MCF 10A (cell line): Measurements from ENCODE around the gene CFAP77. TPM values are rescaled to one million over a fixed set of nuclear protein-coding genes. Genes with fewer than 3 reads are reported as not detected.

Experiments
- BruUV-seq: library from RNA; stranded (reverse); fragments of 400-500 nt; replicated peaks from 2 replicates; lab custom pipeline; 2021; lab: Mats Ljungman, UMichigan
- CTCF ChIA-PET: fragments of 300-600 bp; sonication (Branson Sonifier 250); formaldehyde crosslinking; extraction: SDS; loops from one replicate; lab custom pipeline; 2021; ENCODE audit warnings: antibody characterized with exemption, inconsistent platforms; lab: Yijun Ruan, JAX
- POLR2A ChIA-PET: fragments of 300-600, 350-650 bp; sonication (Branson Sonifier 250); formaldehyde crosslinking; extraction: SDS; loops from one replicate; lab custom pipeline; 2020; ENCODE audit warnings: antibody characterized with exemption, inconsistent platforms; lab: Yijun Ruan, JAX
- DNase-seq: peaks from one replicate; pipeline ENCODE4 v3.0.0-alpha.2; 2018; ENCODE audit not compliant: unreplicated experiment
- H3K27ac Mint-ChIP-seq: one replicate; pipeline ENCODE4 v1.8.0; 2022; ENCODE audit warnings: mild to moderate bottlenecking, low read depth, mixed read lengths; ENCODE audit not compliant: unreplicated experiment
- H3K27me3 Mint-ChIP-seq: one replicate; pipeline ENCODE4 v1.8.0; 2022; ENCODE audit warnings: mixed read lengths; ENCODE audit not compliant: insufficient read depth, unreplicated experiment
- H3K36me3 Mint-ChIP-seq: one replicate; pipeline ENCODE4 v1.8.0; 2022; ENCODE audit warnings: mild to moderate bottlenecking, moderate library complexity, mixed read lengths; ENCODE audit not compliant: insufficient read depth, unreplicated experiment
- H3K4me1 Mint-ChIP-seq: one replicate; pipeline ENCODE4 v1.8.0; 2022; ENCODE audit warnings: mixed read lengths; ENCODE audit not compliant: insufficient read depth, unreplicated experiment
- H3K4me3 Mint-ChIP-seq: one replicate; pipeline ENCODE4 v1.8.0; 2022; ENCODE audit warnings: mild to moderate bottlenecking, moderate library complexity, mixed read lengths; ENCODE audit not compliant: unreplicated experiment
- H3K9me3 Mint-ChIP-seq: one replicate; pipeline ENCODE4 v1.8.0; 2022; ENCODE audit warnings: mixed read lengths; ENCODE audit not compliant: unreplicated experiment
- CTCF ChIP-seq: fragments of 200-600 bp; IDR thresholded peaks from one replicate; pipeline ENCODE4 v1.8.0; 2022; ENCODE audit warnings: antibody characterized with exemption, mild to moderate bottlenecking; ENCODE audit not compliant: unreplicated experiment
- intact Hi-C: fragments of 100-400 bp; cut with micrococcal nuclease; formaldehyde crosslinking; loops from 2 replicates; pipeline ENCODE4 v1.14.1; 2022
- total RNA-seq: library from RNA; stranded (reverse); gene quantifications from 2 replicates; pipeline ENCODE4 v1.2.3, GENCODE V29; 2022

The CFAP77 gene
- total RNA-seq, 1 experiment from 2014 or later: not detected

DNA sequence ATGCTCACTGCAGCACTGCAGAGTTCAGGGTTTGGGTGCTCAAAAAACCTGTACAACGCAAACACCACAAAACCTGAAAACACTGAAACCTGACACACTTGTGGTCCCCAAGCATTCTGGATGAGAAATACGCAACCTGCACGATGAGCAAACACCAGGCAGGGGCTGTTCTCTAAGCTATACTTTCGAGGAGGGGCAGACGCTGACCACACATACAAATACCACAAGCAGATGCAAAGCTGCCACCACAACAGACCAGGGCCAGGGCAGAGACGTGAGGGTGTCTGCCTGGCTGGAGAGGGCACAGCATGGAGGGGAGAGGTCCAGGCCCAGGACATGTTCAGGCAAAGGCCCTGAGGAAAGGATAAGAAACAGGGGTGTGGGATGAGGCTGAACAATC, 195.4 kb downstream of the CFAP77 start:
- no TSS peak for BruUV-seq

GRCh38 chr9:132606066-132606465, 196.1 kb downstream of the CFAP77 start:
- no peaks in the 10 kb centered on the region for H3K27me3 Mint-ChIP-seq
- intact Hi-C loops: no loop called here
- ChIA-PET CTCF (interaction anchor here (0.6 to 1.5 kb wide), 4 partner anchors 32 to 354 kb away, joined by 3 to 5 read pairs (median 3); no protein-coding TSS in a partner anchor), POLR2A (interaction anchor here (1.6 kb wide), 1 partner anchor 25 kb away, joined by 3 read pairs; no protein-coding TSS in a partner anchor)
- no peaks in the 10 kb centered on the region for H3K9me3 Mint-ChIP-seq
- peaks cover 51% of the 10 kb centered on the region for H3K36me3 Mint-ChIP-seq
- H3K4me3 Mint-ChIP-seq: no peak overlapping the region
- no peak for DNase-seq
- BruUV-seq: no TSS peak
- peaks cover 5% of the 10 kb centered on the region for H3K4me1 Mint-ChIP-seq
- H3K27ac Mint-ChIP-seq: peak overlapping the region; percentile 94
- TF ChIP-seq CTCF: no peak

More for the DNA sequence above, 195.4 kb downstream of the CFAP77 start:
- no peaks in the 10 kb centered on the region for H3K27me3 Mint-ChIP-seq
- ChIA-PET POLR2A (interaction anchor here (1.6 kb wide), 1 partner anchor 26 kb away, joined by 3 read pairs; no protein-coding TSS in a partner anchor), CTCF (interaction anchor here (1.5 kb wide), 1 partner anchor 45 kb away, joined by 5 read pairs; no protein-coding TSS in a partner anchor)
- H3K27ac Mint-ChIP-seq: peak overlapping the region; percentile 94
- H3K36me3 Mint-ChIP-seq: peaks cover 49% of the 10 kb centered on the region
- intact Hi-C loops: no loop called here
- H3K4me1 Mint-ChIP-seq: peaks cover 5% of the 10 kb centered on the region
- TF ChIP-seq CTCF: no peak
- DNase-seq: no peak
- H3K9me3 Mint-ChIP-seq: no peaks in the 10 kb centered on the region
- H3K4me3 Mint-ChIP-seq: no peak overlapping the region

DNA sequence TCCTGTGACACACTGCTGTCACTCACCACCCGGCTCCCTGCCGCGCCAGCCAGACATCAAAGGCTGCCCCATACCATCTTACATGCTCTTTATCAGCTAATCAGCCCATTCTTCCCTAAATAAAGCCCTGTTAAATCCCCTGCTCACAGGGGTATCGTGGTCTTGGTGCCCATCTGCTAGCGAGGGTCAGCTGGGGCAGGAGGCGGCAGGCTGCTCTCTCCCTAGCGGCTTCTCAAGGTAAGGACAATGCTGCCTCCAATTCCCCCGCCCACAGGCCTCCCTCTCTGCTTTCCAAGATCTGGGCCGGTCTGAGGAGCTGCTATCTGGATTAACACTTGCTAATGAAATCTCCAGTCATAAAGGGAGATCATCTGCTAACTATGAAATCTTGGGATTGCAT, 199.2 kb downstream of the CFAP77 start:
- ChIA-PET CTCF (interaction anchor here (0.7 kb wide), 1 partner anchor 190 kb away, joined by 3 read pairs; no protein-coding TSS in a partner anchor), POLR2A (no interaction called here)
- TF ChIP-seq CTCF: no peak
- Mint-ChIP-seq H3K27me3 (no peaks in the 10 kb centered on the region), H3K4me3 (no peak overlapping the region), H3K9me3 (no peaks in the 10 kb centered on the region), H3K27ac (no peak overlapping the region), H3K4me1 (peaks cover 5% of the 10 kb centered on the region), H3K36me3 (peaks cover 54% of the 10 kb centered on the region)
- intact Hi-C loops: no loop called here
- no peak for DNase-seq
- no TSS peak for BruUV-seq

DNA sequence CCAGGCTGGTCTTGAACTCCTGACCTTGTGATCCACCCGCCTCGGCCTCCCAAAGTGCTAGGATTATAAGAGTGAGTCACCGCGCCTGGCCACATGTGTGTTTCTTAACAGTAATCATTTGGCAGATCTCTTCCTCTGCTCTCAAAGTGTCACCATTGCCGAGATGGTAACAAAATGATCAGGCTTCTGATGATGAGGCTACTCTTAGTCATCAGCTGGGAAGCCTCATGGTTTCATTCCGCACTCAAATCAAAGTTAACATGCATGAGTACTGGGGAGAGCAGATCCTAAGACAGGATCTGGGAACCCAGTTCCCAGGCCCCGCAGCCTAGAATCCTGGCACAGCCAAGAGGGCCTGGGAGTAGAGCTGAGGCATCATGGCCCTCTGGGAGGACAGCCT, 199.8 kb downstream of the CFAP77 start:
- no peak overlapping the region for H3K27ac Mint-ChIP-seq
- no peaks in the 10 kb centered on the region for H3K9me3 Mint-ChIP-seq
- no peak overlapping the region for H3K4me3 Mint-ChIP-seq
- no peaks in the 10 kb centered on the region for H3K27me3 Mint-ChIP-seq
- H3K36me3 Mint-ChIP-seq: peaks cover 60% of the 10 kb centered on the region
- ChIA-PET POLR2A (interaction anchor here (0.7 kb wide), 1 partner anchor 183 kb away, joined by 3 read pairs; no protein-coding TSS in a partner anchor), CTCF (interaction anchor here (0.7 kb wide), 1 partner anchor 189 kb away, joined by 3 read pairs; no protein-coding TSS in a partner anchor)
- no peak for TF ChIP-seq CTCF
- intact Hi-C loops: no loop called here
- peaks cover 5% of the 10 kb centered on the region for H3K4me1 Mint-ChIP-seq
- no TSS peak for BruUV-seq
- DNase-seq: peak; percentile 88
